PC-9 (cell line): Measurements from ENCODE around the gene AUTS2.

Experiments used
- EZH2 ChIP-seq: fragments of 200-600 bp; sonication (generic); IDR thresholded peaks from 2 replicates; pipeline ENCODE4 v1.8.0; 2017; ENCODE audit warnings: antibody characterized with exemption, low read depth
- TF ChIP-seq, protein P1 (sequence below): fragments of 200-600 bp; sonication (generic); conservative IDR thresholded peaks from 2 replicates; pipeline ENCODE4 v1.6.1; 2017; ENCODE audit warnings: mixed run types, antibody characterized with exemption, mild to moderate bottlenecking, moderate library complexity

DNA sequence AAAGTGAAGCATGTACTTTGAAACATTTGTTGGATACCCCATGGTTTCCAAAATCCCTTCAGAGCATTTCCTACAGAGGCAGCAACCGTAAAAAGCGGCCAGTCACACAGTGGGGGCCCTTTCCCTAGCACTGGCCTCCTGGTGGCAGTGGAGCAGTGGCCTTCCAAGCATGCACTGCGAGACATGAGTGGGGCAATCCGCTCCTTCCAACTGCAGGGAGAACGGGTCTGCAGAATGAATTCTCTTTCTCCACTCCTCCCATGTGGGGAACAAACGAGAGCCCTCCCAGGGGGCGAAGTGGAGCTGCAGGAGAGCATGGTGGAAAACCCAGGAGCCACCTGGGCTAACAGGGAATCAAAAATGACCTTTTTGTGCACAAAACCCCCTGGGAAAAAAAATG, 990.7 kb downstream of the AUTS2 start:
- TF ChIP-seq, protein P1, sequence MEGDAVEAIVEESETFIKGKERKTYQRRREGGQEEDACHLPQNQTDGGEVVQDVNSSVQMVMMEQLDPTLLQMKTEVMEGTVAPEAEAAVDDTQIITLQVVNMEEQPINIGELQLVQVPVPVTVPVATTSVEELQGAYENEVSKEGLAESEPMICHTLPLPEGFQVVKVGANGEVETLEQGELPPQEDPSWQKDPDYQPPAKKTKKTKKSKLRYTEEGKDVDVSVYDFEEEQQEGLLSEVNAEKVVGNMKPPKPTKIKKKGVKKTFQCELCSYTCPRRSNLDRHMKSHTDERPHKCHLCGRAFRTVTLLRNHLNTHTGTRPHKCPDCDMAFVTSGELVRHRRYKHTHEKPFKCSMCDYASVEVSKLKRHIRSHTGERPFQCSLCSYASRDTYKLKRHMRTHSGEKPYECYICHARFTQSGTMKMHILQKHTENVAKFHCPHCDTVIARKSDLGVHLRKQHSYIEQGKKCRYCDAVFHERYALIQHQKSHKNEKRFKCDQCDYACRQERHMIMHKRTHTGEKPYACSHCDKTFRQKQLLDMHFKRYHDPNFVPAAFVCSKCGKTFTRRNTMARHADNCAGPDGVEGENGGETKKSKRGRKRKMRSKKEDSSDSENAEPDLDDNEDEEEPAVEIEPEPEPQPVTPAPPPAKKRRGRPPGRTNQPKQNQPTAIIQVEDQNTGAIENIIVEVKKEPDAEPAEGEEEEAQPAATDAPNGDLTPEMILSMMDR: no peak
- no peak for TF ChIP-seq EZH2
